Sigmoid colon (tissue), 4 donors: ENCODE measurements around the gene MYO5B.

ENCODE experiments used
- POLR2A ChIP-seq, 2 donors: fragments of 450-650 bp; IDR thresholded peaks; one replicate each; pipeline ENCODE4 v1.6.1; 2016; ENCODE audit warnings: antibody characterized with exemption in 2 of 2, mild to moderate bottlenecking in 2 of 2, moderate library complexity in 2 of 2
- POLR2AphosphoS5 ChIP-seq, 4 donors: sonication (generic); formaldehyde crosslinking; IDR thresholded peaks; one replicate each; pipeline ENCODE4 v1.6.1; 2017; ENCODE audit warnings: antibody characterized with exemption in 4 of 4
- TF ChIP-seq, protein P1 (sequence below), 4 experiments: fragments of 450-650 bp in 3 of 4; fragments of 200-600 bp in 1 of 4; IDR thresholded peaks; one replicate each; pipeline ENCODE4 v1.5.1; 2016 to 2019; ENCODE audit warnings: antibody characterized with exemption in 4 of 4, mild to moderate bottlenecking in 3 of 4, moderate library complexity in 2 of 4

- TF ChIP-seq, protein P1, sequence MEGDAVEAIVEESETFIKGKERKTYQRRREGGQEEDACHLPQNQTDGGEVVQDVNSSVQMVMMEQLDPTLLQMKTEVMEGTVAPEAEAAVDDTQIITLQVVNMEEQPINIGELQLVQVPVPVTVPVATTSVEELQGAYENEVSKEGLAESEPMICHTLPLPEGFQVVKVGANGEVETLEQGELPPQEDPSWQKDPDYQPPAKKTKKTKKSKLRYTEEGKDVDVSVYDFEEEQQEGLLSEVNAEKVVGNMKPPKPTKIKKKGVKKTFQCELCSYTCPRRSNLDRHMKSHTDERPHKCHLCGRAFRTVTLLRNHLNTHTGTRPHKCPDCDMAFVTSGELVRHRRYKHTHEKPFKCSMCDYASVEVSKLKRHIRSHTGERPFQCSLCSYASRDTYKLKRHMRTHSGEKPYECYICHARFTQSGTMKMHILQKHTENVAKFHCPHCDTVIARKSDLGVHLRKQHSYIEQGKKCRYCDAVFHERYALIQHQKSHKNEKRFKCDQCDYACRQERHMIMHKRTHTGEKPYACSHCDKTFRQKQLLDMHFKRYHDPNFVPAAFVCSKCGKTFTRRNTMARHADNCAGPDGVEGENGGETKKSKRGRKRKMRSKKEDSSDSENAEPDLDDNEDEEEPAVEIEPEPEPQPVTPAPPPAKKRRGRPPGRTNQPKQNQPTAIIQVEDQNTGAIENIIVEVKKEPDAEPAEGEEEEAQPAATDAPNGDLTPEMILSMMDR (IDR thresholded peaks at IDR 0.05): no peak
- TF ChIP-seq POLR2A (IDR thresholded peaks at IDR 0.05) (no peak), POLR2AphosphoS5 (IDR thresholded peaks at IDR 0.05) (no peak)
Observed at GRCh38 chr18:49905771-49906170, 289.2 kb downstream of the MYO5B start.
